Fibroblast of the aortic adventitia (primary cell): ENCODE measurements around the gene RIPK1. TPM values are rescaled to one million over a fixed set of nuclear protein-coding genes. Genes with fewer than 3 reads are reported as not detected.

Experiments used
- DNase-seq: peaks from one replicate; pipeline ENCODE4 v3.0.0-alpha.2; 2010; ENCODE audit warnings: low read depth
- H3K4me3 ChIP-seq: 2 replicates; pipeline ENCODE4 v1.5.1; 2011; ENCODE audit warnings: low read depth, mild to moderate bottlenecking, control low read depth, low read length, moderate library complexity
- total RNA-seq: library from RNA; depleted of rRNA; stranded (reverse); fragments of >200 nt; gene quantifications from 2 replicates; pipeline ENCODE4 v1.2.3, GENCODE V29; 2012; ENCODE audit warnings: low replicate concordance
- TF ChIP-seq, protein P1 (sequence below): IDR thresholded peaks from 2 replicates; pipeline ENCODE4 v1.5.1; 2011; ENCODE audit warnings: mild to moderate bottlenecking, low read length, control low read depth, inconsistent platforms; ENCODE audit not compliant: insufficient read depth

Gene RIPK1
- total RNA-seq, 1 donor = 20.0 TPM

DNA sequence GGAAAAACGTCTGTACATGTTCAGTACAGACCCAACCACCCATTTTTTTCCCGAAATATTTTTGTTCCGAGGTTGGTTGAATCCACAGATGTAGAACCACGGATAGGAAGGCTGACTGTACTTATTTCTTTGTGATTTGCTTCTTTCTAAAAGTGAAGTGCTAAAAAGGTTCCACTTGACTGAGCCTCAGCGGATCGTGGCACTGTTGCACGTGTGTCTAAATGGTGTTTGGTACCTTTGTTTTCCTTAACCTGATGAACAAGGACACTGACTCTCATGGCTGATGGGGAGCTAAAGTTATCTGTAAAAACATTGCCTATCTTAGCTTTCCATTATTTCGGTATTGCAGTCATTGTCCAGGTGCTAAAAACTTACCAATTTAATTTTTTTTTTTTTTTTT lies 56.4 kb downstream of the RIPK1 start:
- H3K4me3 ChIP-seq = no peak overlapping the region
- TF ChIP-seq, protein P1, sequence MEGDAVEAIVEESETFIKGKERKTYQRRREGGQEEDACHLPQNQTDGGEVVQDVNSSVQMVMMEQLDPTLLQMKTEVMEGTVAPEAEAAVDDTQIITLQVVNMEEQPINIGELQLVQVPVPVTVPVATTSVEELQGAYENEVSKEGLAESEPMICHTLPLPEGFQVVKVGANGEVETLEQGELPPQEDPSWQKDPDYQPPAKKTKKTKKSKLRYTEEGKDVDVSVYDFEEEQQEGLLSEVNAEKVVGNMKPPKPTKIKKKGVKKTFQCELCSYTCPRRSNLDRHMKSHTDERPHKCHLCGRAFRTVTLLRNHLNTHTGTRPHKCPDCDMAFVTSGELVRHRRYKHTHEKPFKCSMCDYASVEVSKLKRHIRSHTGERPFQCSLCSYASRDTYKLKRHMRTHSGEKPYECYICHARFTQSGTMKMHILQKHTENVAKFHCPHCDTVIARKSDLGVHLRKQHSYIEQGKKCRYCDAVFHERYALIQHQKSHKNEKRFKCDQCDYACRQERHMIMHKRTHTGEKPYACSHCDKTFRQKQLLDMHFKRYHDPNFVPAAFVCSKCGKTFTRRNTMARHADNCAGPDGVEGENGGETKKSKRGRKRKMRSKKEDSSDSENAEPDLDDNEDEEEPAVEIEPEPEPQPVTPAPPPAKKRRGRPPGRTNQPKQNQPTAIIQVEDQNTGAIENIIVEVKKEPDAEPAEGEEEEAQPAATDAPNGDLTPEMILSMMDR = no peak
- no peak for DNase-seq

GRCh38 chr6:3125815-3126214 lies 57.5 kb downstream of the RIPK1 start:
- no peak overlapping the region for H3K4me3 ChIP-seq
- TF ChIP-seq, protein P1 = no peak
- DNase-seq = no peak

- H3K4me3 ChIP-seq = no peak overlapping the region
- no peak for DNase-seq
- TF ChIP-seq, protein P1 = no peak
Measured at GRCh38 chr6:3128356-3129108, 60.2 kb downstream of the RIPK1 start.

GRCh38 chr6:3131695-3132094 lies 63.4 kb downstream of the RIPK1 start:
- no peak overlapping the region for H3K4me3 ChIP-seq
- TF ChIP-seq, protein P1 = no peak
- no peak for DNase-seq

- H3K4me3 ChIP-seq = no peak overlapping the region
- TF ChIP-seq, protein P1 = no peak
- no peak for DNase-seq
Measured at GRCh38 chr6:3133515-3133914, 65.2 kb downstream of the RIPK1 start.

DNA sequence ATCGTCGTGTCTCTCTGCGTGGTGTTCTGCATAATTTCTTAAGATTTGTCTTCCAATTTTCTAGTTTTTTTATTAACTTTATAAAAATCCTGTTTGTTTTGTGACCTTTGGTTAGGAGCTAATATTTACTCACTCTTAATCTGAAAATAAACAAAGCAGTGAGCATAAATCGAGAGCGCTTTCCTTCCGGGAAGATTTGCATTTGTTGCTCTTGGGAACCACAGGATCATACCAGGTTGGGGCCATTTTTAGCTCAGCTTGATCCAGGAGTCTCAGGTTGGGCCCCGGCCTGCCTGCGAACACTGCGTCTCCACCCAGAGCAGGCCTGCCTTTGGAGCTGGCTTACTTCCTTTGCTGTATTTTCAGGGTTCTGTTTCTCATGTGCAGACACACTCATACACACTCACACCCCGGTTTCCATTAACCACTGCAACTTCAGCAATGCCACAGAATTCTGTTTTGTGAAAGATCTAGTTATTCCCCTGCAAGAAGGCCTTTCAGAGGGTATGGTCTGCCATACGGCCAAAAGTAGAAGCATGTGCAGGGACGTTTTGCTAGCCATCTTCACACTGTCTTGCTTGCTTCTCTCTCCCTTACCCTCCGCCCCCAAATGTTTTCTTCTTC lies 67.5 kb downstream of the RIPK1 start:
- H3K4me3 ChIP-seq = no peak overlapping the region
- DNase-seq = no peak
- TF ChIP-seq, protein P1 = no peak
